Gastrocnemius medialis (tissue), 4 donors: ENCODE data around the gene CFAP141.

Source experiments
- CTCF ChIP-seq, 5 experiments: fragments of 450-650 bp in 3 of 5; fragments of 200-600 bp in 2 of 5; sonication (generic) in 2 of 5; IDR thresholded peaks in 4 of 5; conservative IDR thresholded peaks in 1 of 5; 1 replicate in 4 of 5; 2 replicates in 1 of 5; pipeline ENCODE4 v1.5.1; 2016 to 2019; ENCODE audit warnings: antibody characterized with exemption in 5 of 5, mild to moderate bottlenecking in 3 of 5, moderate library complexity in 3 of 5
- POLR2A ChIP-seq, 2 donors: fragments of 450-650 bp; IDR thresholded peaks; one replicate each; pipeline ENCODE4 v1.6.1; 2017; ENCODE audit warnings: antibody characterized with exemption in 2 of 2, mild to moderate bottlenecking in 2 of 2, moderate library complexity in 2 of 2

GRCh38 chr1:154253671-154254070, 47.5 kb upstream of the CFAP141 start:
- TF ChIP-seq CTCF (IDR thresholded peaks at IDR 0.05 in 4 of 5, conservative IDR thresholded peaks at IDR 0.05 in 1 of 5) (no peak), POLR2A (IDR thresholded peaks at IDR 0.05) (no peak)
